ENCODE measurements around the gene DISC1. TPM values are rescaled to one million over a fixed set of nuclear protein-coding genes. Genes with fewer than 3 reads are reported as not detected.

The DISC1 gene
- total RNA-seq, result 37.0 TPM

DNA sequence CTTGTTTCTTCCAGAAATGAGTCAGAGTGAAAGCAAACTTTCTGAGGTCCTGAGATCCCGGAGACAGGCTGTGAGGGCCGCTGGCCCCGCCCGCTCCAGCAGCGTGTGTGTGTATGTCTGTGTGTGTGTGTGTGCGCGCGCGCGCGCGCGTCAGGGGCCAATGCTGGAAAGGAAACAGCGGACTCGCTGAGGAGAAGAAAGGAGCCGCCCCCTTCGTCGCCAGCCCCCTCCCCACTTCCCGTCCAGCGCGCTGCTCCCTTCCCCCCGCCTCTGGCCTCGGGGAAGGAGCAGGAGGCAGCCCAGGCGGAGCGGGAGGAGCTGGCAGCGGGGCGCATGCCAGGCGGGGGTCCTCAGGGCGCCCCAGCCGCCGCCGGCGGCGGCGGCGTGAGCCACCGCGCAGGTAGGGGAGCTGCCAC is at the start of gene DISC1:
DISC1 (plus strand) TSS at position 256 of the 416 bp plus-strand sequence; CDS start at position 334, 78 bp downstream.

Other genes starting within 250 kb of the DISC1 start
- 60.5 TPM for gene EGLN1, start 204.5 kb upstream of the DISC1 start, total RNA-seq
- gene TSNAX, start 98.1 kb upstream of the DISC1 start, total RNA-seq, result 57.1 TPM